HepG2 (cell line): ENCODE results near the gene TEAD1. TPM values are rescaled to one million over a fixed set of nuclear protein-coding genes. Genes with fewer than 3 reads are reported as not detected.

Source experiments
- ERF ChIP-seq: IDR thresholded peaks from 2 replicates; pipeline ENCODE4 v1.6.1; 2018; ENCODE audit warnings: missing biosample characterization, missing genetic modification reagents
- HIVEP1 ChIP-seq: sonication (generic); formaldehyde crosslinking; IDR thresholded peaks from 2 replicates; pipeline ENCODE4 v1.4.0; 2020; ENCODE audit warnings: mild to moderate bottlenecking, missing genetic modification reagents
- JUN ChIP-seq: sonication (generic); formaldehyde crosslinking; IDR thresholded peaks from 2 replicates; pipeline ENCODE4 v1.4.0; 2020; ENCODE audit warnings: mild to moderate bottlenecking, missing genetic modification reagents
- JUNB ChIP-seq: sonication (generic); formaldehyde crosslinking; IDR thresholded peaks from 2 replicates; pipeline ENCODE4 v1.8.0; 2022; ENCODE audit warnings: missing genetic modification reagents, mild to moderate bottlenecking, borderline replicate concordance
- POLR2AphosphoS5 ChIP-seq: IDR thresholded peaks from 2 replicates; pipeline ENCODE4 v1.6.1; 2012; ENCODE audit warnings: low read depth, low read length
- REXO4 ChIP-seq: sonication (generic); formaldehyde crosslinking; IDR thresholded peaks from 2 replicates; pipeline ENCODE4 v1.8.0; 2022; ENCODE audit warnings: missing genetic modification reagents, mild to moderate bottlenecking, borderline replicate concordance
- SIN3A ChIP-seq: IDR thresholded peaks from 2 replicates; pipeline ENCODE4 v1.6.1; 2011; ENCODE audit warnings: low read depth, mild to moderate bottlenecking, control low read depth, low read length, borderline replicate concordance
- SIX4 ChIP-seq: sonication (generic); formaldehyde crosslinking; IDR thresholded peaks from 2 replicates; pipeline ENCODE4 v1.4.0; 2020; ENCODE audit warnings: missing genetic modification reagents
- SOX6 ChIP-seq, 2 experiments: fragments of 450-650 bp in 1 of 2; sonication (generic) in 1 of 2; formaldehyde crosslinking in 1 of 2; IDR thresholded peaks; 2 replicates each; pipeline versions ENCODE4 v1.4.0 to v1.6.1; 2017 to 2020; ENCODE audit warnings: antibody characterized with exemption in 1 of 2, mild to moderate bottlenecking in 1 of 2, missing genetic modification reagents in 1 of 2
- SP4 ChIP-seq: sonication (generic); formaldehyde crosslinking; IDR thresholded peaks from 2 replicates; pipeline ENCODE4 v1.8.1; 2023; ENCODE audit warnings: mild to moderate bottlenecking, missing genetic modification reagents
- ZFP62 ChIP-seq: sonication (generic); formaldehyde crosslinking; IDR thresholded peaks from 2 replicates; pipeline ENCODE4 v1.4.0; 2020; ENCODE audit warnings: missing genetic modification reagents
- ZFY ChIP-seq: sonication (generic); formaldehyde crosslinking; IDR thresholded peaks from 2 replicates; pipeline ENCODE4 v1.4.0; 2020; ENCODE audit warnings: missing genetic modification reagents
- ZMYM4 ChIP-seq: sonication (generic); formaldehyde crosslinking; IDR thresholded peaks from 2 replicates; pipeline ENCODE4 v1.8.1; 2023; ENCODE audit warnings: mild to moderate bottlenecking, missing genetic modification reagents
- ZNF230 ChIP-seq: sonication (generic); formaldehyde crosslinking; IDR thresholded peaks from 2 replicates; pipeline ENCODE4 v1.4.0; 2020; ENCODE audit warnings: mild to moderate bottlenecking, missing genetic modification reagents
- ZNF234 ChIP-seq: sonication (generic); formaldehyde crosslinking; conservative IDR thresholded peaks from 2 replicates; pipeline ENCODE4 v1.5.1; 2020; ENCODE audit warnings: mild to moderate bottlenecking, missing genetic modification reagents
- ZNF317 ChIP-seq: sonication (generic); formaldehyde crosslinking; IDR thresholded peaks from 2 replicates; pipeline ENCODE4 v1.5.0; 2020; ENCODE audit warnings: mild to moderate bottlenecking, missing genetic modification reagents
- ZNF878 ChIP-seq: sonication (generic); formaldehyde crosslinking; IDR thresholded peaks from 2 replicates; pipeline ENCODE4 v1.8.1; 2023; ENCODE audit warnings: mild to moderate bottlenecking, missing genetic modification reagents, moderate library complexity
- polyA plus RNA-seq, 8 experiments: library from polyadenylated mRNA; depleted of rRNA in 3 of 8; stranded (reverse) in 7 of 8; unstranded in 1 of 8; fragments of >200 nt; fragmentation: Illumina TruSeq in 4 of 8; extraction: Trizol in 4 of 8; gene quantifications; 2 replicates each; pipeline versions ENCODE4 v1.2.1 to v1.2.3, GENCODE V29; 2011 to 2016; ENCODE audit warnings: low read depth in 4 of 8, missing spikeins in 1 of 8, mixed read lengths in 1 of 8; ENCODE audit not compliant: insufficient read depth in 1 of 8
- total RNA-seq, 5 experiments: library from RNA; depleted of rRNA; stranded (reverse); fragments of >200 nt; fragmentation: Illumina TruSeq; extraction: Trizol; gene quantifications; 2 replicates each; pipeline ENCODE4 v1.2.3, GENCODE V29; 2016; ENCODE audit warnings: low read depth in 1 of 5
- TF ChIP-seq, protein P1 (sequence below): IDR thresholded peaks from 2 replicates; pipeline ENCODE4 v1.6.1; 2016; ENCODE audit warnings: low read depth, borderline replicate concordance
- TF ChIP-seq, protein P2 (sequence below): sonication (generic); formaldehyde crosslinking; IDR thresholded peaks from one replicate; pipeline ENCODE4 v1.5.1; 2020; ENCODE audit warnings: mild to moderate bottlenecking, missing genetic modification reagents; ENCODE audit errors: not compliant biosample characterization
- TF ChIP-seq, protein P3 (sequence below): sonication (generic); formaldehyde crosslinking; IDR thresholded peaks from 2 replicates; pipeline ENCODE4 v1.5.1; 2020; ENCODE audit warnings: mild to moderate bottlenecking, moderate library complexity, missing genetic modification reagents

Gene TEAD1
- total and polyA plus RNA-seq, 2 of the 13 experiments (the other 11 are each of a cell fraction or from before 2014, with no cell fraction given): 20.1 to 30.5 TPM

DNA sequence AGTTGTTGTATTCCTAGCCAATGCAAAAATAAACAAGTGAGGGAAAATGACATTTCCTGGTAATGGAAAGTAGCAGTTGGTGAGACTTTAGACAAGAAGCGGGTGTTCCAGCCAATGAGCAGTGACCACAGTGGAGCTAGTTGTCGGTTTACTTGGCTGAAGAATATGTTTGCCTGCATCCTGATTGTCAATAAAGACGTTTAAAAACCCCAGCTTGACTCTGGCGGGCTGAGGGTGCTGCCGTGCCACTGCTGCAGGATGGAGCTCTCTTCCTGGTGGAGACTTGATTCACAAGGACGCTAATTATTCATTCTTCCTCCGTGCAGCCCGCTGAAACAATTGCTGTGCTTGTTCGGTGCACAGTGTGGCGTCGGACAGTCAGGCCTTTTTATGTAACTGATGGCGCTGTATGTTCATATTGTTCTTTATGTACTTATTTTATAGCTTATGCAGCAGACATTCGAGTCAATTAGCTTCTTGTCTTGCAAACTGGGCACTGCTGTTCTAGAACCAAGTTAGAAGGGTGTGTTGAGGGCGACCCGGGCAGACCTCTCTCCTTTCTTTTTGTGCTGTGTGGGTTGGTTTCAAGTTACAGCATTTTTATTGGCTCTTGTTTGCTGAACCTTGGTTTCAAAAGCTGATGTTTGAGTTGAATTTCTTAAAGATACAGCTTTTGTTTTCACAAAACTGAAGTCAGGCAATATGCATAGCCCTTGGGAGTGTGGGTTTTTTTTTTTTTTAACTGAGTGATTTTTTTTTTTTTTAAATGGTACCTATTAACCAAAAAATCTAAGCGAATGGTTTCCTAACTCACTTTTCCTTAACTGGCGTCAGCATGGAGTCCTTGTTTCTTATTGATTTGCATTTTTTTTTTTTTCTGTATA, 153.9 kb downstream of the TEAD1 start (continued):
- TF ChIP-seq JUN (CRISPR knock-in tag) (no peak), ZNF234 (CRISPR knock-in tag) (no peak), ZNF878 (CRISPR knock-in tag) (no peak), JUNB (no peak), HIVEP1 (CRISPR knock-in tag) (no peak), REXO4 (CRISPR knock-in tag) (no peak), ZFP62 (CRISPR knock-in tag) (no peak), SIX4 (peak; percentile 98), POLR2AphosphoS5 (peak; percentile 68), ZFY (CRISPR knock-in tag) (no peak), ZNF230 (CRISPR knock-in tag) (no peak), ERF (no peak), SIN3A (0 out of 2 replicates have a peak, but pooled peaks have one; percentile 21), SP4 (0 out of 2 replicates have a peak, but pooled peaks have one; percentile 23), ZNF317 (CRISPR knock-in tag) (no peak), SOX6 (IDR thresholded peaks at IDR 0.05) (no peak), SOX6 (CRISPR knock-in tag; IDR thresholded peaks at IDR 0.05) (peak; percentile 64; the same call in 1 of the 2 replicates), ZMYM4 (CRISPR knock-in tag) (peak; percentile 64)
- TF ChIP-seq, protein P1, sequence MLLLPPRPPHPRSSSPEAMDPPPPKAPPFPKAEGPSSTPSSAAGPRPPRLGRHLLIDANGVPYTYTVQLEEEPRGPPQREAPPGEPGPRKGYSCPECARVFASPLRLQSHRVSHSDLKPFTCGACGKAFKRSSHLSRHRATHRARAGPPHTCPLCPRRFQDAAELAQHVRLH (CRISPR knock-in tag): no peak
- TF ChIP-seq, protein P2, sequence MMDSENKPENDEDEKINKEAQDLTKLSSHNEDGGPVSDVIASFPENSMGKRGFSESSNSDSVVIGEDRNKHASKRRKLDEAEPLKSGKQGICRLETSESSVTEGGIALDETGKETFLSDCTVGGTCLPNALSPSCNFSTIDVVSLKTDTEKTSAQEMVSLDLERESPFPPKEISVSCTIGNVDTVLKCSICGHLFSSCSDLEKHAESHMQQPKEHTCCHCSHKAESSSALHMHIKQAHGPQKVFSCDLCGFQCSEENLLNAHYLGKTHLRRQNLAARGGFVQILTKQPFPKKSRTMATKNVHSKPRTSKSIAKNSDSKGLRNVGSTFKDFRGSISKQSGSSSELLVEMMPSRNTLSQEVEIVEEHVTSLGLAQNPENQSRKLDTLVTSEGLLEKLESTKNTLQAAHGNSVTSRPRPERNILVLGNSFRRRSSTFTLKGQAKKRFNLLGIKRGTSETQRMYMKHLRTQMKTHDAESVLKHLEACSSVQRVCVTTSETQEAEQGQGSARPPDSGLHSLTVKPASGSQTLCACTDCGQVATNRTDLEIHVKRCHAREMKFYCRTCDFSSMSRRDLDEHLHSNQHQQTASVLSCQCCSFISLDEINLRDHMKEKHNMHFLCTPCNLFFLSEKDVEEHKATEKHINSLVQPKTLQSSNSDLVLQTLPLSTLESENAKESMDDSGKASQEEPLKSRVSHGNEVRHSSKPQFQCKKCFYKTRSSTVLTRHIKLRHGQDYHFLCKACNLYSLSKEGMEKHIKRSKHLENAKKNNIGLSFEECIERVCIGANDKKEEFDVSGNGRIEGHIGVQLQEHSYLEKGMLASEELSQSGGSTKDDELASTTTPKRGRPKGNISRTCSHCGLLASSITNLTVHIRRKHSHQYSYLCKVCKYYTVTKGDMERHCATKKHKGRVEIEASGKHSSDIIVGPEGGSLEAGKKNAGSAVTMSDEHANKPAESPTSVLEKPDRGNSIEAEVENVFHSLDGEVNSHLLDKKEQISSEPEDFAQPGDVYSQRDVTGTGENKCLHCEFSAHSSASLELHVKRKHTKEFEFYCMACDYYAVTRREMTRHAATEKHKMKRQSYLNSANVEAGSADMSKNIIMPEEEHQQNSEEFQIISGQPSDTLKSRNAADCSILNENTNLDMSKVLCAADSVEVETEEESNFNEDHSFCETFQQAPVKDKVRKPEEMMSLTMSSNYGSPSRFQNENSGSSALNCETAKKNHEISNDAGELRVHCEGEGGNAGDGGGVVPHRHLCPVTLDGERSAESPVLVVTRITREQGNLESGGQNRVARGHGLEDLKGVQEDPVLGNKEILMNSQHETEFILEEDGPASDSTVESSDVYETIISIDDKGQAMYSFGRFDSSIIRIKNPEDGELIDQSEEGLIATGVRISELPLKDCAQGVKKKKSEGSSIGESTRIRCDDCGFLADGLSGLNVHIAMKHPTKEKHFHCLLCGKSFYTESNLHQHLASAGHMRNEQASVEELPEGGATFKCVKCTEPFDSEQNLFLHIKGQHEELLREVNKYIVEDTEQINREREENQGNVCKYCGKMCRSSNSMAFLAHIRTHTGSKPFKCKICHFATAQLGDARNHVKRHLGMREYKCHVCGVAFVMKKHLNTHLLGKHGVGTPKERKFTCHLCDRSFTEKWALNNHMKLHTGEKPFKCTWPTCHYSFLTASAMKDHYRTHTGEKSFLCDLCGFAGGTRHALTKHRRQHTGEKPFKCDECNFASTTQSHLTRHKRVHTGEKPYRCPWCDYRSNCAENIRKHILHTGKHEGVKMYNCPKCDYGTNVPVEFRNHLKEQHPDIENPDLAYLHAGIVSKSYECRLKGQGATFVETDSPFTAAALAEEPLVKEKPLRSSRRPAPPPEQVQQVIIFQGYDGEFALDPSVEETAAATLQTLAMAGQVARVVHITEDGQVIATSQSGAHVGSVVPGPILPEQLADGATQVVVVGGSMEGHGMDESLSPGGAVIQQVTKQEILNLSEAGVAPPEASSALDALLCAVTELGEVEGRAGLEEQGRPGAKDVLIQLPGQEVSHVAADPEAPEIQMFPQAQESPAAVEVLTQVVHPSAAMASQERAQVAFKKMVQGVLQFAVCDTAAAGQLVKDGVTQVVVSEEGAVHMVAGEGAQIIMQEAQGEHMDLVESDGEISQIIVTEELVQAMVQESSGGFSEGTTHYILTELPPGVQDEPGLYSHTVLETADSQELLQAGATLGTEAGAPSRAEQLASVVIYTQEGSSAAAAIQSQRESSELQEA (CRISPR knock-in tag): no peak
- TF ChIP-seq, protein P3, sequence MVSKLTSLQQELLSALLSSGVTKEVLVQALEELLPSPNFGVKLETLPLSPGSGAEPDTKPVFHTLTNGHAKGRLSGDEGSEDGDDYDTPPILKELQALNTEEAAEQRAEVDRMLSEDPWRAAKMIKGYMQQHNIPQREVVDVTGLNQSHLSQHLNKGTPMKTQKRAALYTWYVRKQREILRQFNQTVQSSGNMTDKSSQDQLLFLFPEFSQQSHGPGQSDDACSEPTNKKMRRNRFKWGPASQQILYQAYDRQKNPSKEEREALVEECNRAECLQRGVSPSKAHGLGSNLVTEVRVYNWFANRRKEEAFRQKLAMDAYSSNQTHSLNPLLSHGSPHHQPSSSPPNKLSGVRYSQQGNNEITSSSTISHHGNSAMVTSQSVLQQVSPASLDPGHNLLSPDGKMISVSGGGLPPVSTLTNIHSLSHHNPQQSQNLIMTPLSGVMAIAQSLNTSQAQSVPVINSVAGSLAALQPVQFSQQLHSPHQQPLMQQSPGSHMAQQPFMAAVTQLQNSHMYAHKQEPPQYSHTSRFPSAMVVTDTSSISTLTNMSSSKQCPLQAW (CRISPR knock-in tag): peak; percentile 15; the same call in 1 of the 2 replicates
